Measurements from ENCODE around the gene SEPSECS. TPM values are rescaled to one million over a fixed set of nuclear protein-coding genes. Genes with fewer than 3 reads are reported as not detected.

The SEPSECS gene
- total RNA-seq, 1 donor from 2014 or later = 11.3 TPM

- Histone ChIP-seq H3K27ac (no peak overlapping the region), H3K4me1 (peaks cover 18% of the 10 kb centered on the region), H3K9me3 (no peaks in the 10 kb centered on the region), H3K27me3 (ENCODE audit: low read depth) (no peaks in the 10 kb centered on the region), H3K36me3 (peaks cover 16% of the 10 kb centered on the region), H3K4me3 (no peak overlapping the region)
- intact Hi-C loops (cut with DNase I) = no loop called here
- ATAC-seq = no peak
- TF ChIP-seq, protein P1, sequence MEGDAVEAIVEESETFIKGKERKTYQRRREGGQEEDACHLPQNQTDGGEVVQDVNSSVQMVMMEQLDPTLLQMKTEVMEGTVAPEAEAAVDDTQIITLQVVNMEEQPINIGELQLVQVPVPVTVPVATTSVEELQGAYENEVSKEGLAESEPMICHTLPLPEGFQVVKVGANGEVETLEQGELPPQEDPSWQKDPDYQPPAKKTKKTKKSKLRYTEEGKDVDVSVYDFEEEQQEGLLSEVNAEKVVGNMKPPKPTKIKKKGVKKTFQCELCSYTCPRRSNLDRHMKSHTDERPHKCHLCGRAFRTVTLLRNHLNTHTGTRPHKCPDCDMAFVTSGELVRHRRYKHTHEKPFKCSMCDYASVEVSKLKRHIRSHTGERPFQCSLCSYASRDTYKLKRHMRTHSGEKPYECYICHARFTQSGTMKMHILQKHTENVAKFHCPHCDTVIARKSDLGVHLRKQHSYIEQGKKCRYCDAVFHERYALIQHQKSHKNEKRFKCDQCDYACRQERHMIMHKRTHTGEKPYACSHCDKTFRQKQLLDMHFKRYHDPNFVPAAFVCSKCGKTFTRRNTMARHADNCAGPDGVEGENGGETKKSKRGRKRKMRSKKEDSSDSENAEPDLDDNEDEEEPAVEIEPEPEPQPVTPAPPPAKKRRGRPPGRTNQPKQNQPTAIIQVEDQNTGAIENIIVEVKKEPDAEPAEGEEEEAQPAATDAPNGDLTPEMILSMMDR (IDR thresholded peaks at IDR 0.05) = no peak
- DNase-seq = no peak
Measured at GRCh38 chr4:25157081-25157480, 3.2 kb downstream of the SEPSECS start.

GRCh38 chr4:25155947-25156346, 4.3 kb downstream of the SEPSECS start:
- ATAC-seq (no peak), DNase-seq (no peak)
- no peak overlapping the region for H3K27ac ChIP-seq
- no peaks in the 10 kb centered on the region for H3K9me3 ChIP-seq
- H3K4me3 ChIP-seq = no peak overlapping the region
- no peaks in the 10 kb centered on the region for H3K27me3 ChIP-seq (ENCODE audit: low read depth)
- peaks cover 16% of the 10 kb centered on the region for H3K36me3 ChIP-seq
- H3K4me1 ChIP-seq = peaks cover 10% of the 10 kb centered on the region
- intact Hi-C loops (cut with DNase I) = no loop called here
- TF ChIP-seq, protein P1 (IDR thresholded peaks at IDR 0.05) = no peak

GRCh38 chr4:25154594-25155265, 5.5 kb downstream of the SEPSECS start:
- no peak for ATAC-seq

DNA sequence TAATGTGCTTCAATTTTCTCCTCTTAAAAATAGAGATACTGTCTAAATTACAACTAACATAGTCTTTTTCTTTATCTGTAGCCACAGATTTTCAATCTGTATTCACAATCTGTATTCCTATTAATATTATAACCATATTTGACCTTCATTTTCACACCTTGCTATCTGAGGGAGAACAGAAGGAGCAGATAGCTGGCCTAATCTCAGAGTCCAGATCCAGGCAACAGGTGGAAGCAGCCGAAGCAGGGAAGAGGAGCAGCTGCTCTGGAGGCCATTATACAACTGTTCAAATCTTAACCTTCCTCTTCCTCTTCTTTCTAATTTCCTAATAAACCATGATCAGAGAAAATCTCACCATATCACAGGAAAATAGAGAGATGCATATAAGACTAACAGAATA, 14.2 kb downstream of the SEPSECS start:
- Histone ChIP-seq H3K4me3 (no peak overlapping the region), H3K9me3 (no peaks in the 10 kb centered on the region), H3K27me3 (ENCODE audit: low read depth) (no peaks in the 10 kb centered on the region), H3K36me3 (peaks cover 27% of the 10 kb centered on the region), H3K4me1 (no peaks in the 10 kb centered on the region), H3K27ac (no peak overlapping the region)
- TF ChIP-seq, protein P1 (IDR thresholded peaks at IDR 0.05) = no peak
- ATAC-seq = no peak
- DNase-seq = no peak
- intact Hi-C loops (cut with DNase I) = no loop called here

More at GRCh38 chr4:25154594-25155265, 5.5 kb downstream of the SEPSECS start:
- Histone ChIP-seq H3K4me1 (peaks cover 10% of the 10 kb centered on the region), H3K36me3 (peaks cover 21% of the 10 kb centered on the region), H3K27ac (no peak overlapping the region), H3K9me3 (no peaks in the 10 kb centered on the region), H3K27me3 (ENCODE audit: low read depth) (no peaks in the 10 kb centered on the region), H3K4me3 (no peak overlapping the region)
- intact Hi-C loops (cut with DNase I) = no loop called here
- no peak for DNase-seq
- TF ChIP-seq, protein P1 (IDR thresholded peaks at IDR 0.05) = no peak

DNA sequence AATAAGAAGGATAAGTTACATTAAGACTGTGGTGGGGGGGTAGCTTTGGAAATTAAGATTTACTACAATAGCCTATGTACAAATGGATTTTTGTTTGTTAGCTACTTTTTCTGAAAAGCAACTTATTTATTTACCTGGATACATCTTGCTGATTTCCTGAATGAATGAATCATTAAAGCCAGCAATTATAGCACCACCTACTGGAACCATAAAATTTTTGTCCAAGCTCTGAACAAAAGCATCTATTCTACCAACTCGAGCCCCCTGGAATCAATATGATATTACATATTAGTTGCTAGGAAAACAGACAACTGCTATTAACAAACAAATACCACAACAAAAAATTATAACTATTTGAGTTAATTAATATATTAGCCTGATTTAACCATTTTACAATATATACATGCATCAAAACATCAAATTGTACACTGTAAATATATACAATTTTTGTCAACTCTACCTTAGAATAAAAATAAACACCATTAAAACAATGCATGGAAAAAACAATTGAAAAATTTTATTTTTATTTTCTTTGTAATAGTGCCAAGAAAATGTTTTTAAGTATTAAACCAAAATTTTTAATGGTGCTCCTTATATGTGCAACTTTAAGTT, 15.3 kb downstream of the SEPSECS start:
- intact Hi-C loops (cut with DNase I) = no loop called here
- Histone ChIP-seq H3K27me3 (ENCODE audit: low read depth) (no peaks in the 10 kb centered on the region), H3K27ac (no peak overlapping the region), H3K36me3 (peaks cover 30% of the 10 kb centered on the region), H3K4me3 (no peak overlapping the region), H3K9me3 (no peaks in the 10 kb centered on the region), H3K4me1 (no peaks in the 10 kb centered on the region)
- TF ChIP-seq, protein P1 (IDR thresholded peaks at IDR 0.05) = peak; percentile 49
- ATAC-seq (no peak), DNase-seq (no peak)

All from lower lobe of right lung (tissue), 2 donors.